HUDEP-2 (cell line): ENCODE data around the gene RNF167.
"Not testable (repeated sequence)": the region's sequence is repeated elsewhere in the genome, so short reads cannot be mapped to it uniquely, and the experiment has no call there.

Source experiments
- DNase-seq, 76 experiments: peaks; one replicate each; lab custom pipeline; 2025; ENCODE audit not compliant: unreplicated experiment in 76 of 76; lab: John Stamatoyannopoulos, UW

RNF167 gene

DNA sequence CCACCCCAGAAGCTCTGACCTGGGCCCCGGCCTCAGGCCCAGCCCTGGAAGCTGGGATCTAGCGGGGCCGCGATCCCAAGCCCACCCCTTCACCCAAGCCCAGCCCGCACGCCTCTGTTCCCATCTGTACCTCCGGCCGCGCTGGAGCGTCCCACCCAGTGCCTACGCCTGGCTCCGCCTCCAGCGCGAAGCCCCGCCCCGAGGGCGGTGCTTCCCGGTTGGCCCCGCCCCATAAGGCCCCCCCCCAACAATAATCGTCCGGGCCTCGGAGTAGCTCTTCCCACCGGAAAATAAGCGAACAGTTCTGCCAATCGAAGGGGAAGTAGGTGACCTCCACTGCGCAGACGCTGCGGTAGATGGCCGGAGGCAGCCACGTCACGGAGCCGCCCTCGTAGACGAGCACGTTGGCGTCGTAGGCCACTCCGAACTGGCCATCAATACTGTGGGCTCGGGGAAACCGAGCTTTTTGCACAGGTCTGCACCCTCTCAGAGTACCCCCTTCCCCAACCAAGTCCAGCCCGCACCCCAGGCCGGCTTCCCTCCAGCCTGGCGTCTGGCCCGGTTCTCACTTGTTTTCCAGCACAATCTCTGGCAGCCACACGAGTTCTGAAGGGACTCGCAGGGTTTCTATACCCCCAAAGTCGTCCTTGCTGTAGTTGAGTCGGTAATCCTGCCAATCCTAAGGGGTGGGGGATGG lies 38.3 kb upstream of the RNF167 start:
- DNase-seq, result no peak

DNA sequence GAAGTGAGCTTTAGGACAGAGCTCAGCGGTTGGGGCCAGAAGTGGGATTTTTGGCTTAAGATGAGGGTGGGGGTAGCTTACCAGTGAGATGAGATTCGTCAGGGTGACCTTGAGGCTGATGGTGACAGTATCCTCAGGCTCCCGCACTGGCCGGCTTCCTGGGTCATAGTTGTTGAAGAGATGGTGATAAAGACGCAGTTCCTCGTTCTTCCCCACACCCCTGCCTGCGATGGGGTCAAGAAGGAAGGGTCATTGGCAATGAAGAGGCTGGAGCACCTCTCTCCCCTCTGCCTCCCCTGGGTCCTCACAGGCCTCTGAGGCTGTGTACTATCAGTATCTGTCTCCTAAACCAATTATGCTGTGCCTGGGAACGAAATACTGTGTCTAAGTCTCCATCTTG lies 37.5 kb upstream of the RNF167 start:
- DNase-seq, result no peak

DNA sequence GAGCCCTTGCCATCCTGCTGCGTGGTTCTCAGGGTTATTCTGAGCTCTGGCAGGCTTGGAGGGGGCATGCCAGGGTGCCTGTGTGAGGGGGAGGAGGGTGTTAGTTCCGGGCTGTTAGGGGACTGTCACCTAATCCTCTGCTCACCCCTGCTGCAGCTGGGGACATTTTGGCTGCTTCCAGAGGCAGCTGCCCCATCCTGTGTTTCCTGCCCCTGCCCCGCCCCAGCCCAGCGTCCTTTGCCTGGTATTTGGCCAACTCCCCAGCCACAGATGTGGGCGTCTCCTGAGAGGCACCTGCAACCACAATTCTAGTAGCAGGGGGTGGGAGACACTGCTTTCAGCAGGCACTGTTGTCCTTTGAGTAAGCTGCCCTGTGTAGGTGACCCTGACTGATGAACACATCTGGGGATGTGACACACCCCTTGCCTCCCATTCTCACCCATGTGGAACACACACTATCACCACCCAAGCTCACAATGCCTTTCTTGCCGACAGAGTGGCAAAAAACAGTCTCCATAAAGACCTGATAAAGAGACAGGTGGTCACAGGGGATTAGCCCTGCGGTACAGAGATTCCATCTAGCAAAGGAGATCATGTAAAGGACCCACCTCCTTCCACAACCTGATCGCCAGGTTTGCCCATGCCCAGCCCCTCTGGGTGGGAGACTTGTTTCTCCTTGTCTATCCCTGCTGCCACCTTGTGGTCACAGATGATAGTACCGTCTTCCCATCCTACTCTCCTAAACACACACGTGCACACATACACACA lies 36.8 kb upstream of the RNF167 start, which contains the start of gene CHRNE:
Gene CHRNE, minus strand, starts transcription at position 48 of the 768 bp plus-strand sequence. Its CDS starts 35 bp downstream, at position 13.
- DNase-seq, result peak in 69 of 76 experiments; percentile 23 to 79 (median 55)

DNA sequence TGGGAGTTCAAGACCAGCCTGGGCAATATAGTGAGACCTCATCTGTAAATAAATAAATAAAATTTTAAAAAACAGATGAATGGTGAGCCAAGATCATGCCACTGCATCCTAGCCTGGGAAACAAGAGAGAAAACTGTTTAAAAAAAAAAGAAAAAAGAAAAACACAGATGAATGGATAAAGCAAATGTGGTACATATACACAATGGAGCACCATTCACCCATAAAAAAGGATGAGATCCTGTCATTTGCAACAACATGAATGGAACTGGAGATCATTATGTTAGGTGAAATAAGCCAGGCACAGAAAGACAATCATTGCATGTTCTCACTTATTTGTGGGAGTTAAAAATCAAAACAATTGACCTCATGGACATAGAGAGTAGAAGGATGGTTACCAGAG lies 33.4 kb upstream of the RNF167 start:
- not testable (repeated sequence) for DNase-seq

DNA sequence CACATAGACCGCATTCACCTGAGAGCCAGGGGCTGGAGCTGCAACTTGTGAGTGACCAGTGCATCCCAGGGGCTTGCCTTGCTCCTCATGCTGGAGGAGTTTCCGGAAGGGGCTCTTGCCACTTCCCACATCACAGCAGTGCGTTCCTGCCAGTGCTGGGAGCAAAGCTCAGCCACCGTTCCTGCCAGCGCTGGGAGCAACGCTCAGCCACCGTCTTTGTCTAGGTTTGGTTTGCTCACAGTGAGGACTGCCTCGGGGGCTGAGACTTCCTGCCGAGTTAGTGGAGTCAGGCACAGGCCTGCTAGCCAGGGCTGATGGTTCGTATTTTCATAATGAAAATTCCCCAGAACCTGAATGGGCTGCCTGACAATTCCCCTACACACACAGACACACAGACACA lies 31.8 kb upstream of the RNF167 start:
- DNase-seq, result no peak

DNA sequence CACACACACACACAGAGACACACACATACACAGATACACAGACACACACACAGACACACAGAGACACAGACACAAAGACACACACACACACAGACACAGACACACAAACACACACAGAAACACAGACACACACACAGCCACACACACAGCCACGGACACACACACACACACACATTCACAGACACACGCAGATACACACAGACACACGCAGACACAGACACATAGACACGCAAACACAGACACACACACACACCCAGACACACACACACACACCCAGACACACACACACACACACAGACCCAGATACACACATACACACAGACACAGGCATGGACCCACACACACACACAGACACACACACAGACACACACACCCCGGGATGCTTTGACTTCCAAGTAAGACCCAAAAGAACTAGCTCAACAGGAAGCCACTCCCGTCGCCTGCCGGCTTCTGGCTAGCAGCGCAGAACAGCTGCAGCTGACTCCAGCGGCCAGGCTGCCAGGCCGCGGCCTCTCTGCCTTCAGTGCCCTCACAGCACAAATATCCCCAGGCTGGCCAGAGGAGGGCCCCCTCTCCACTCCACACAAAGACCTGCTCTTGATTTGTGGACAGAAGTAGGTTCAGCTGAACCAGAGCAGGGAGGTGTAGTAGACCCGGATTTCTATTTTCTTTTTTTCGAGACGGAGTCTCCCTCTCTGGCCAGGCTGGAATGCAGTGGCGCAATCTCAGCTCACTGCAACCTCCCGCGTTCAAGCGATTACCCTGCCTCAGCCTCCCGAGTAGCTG lies 31.2 kb upstream of the RNF167 start:
- DNase-seq, result peak in 71 of 76 experiments; percentile 31 to 89 (median 70)

DNA sequence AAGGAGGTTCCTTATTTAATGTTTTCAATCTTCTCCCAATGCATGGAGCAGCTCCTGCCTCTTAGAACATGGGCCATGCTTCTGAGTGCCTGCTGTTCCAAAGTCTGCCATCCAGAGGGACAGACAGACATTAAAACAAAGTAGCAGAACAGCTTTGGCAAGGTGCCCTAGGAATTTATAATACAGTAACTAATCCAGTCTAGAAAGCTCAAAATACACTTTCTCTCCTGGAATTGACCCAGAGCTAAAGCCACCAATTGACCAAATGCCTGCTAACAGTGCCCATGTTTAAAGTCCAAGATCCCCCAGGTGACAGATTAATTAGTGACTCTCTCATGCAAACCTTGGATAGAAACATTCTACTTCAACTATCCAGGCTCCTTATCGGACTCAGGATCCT lies 26.1 kb upstream of the RNF167 start:
- DNase-seq, result no peak

DNA sequence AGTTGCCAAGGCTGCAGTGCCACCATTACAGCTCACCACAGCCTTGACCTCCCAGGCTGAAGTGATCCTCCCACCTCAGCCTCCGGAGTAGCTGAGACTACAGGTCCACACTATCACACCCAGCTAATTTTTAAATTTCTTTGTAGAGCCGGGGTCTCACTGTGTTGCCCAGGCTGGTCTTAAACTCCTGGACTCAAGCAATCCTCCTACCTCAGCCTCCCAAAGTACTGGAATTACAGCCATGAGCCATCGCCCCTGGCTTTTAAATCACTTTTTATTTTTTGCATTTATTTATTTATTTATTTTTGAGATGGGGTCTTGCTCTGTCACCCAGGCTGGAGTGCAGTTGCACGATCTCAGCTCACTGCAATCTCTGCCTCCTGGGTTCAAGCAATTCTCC lies 25.5 kb upstream of the RNF167 start:
- not testable (repeated sequence) for DNase-seq

DNA sequence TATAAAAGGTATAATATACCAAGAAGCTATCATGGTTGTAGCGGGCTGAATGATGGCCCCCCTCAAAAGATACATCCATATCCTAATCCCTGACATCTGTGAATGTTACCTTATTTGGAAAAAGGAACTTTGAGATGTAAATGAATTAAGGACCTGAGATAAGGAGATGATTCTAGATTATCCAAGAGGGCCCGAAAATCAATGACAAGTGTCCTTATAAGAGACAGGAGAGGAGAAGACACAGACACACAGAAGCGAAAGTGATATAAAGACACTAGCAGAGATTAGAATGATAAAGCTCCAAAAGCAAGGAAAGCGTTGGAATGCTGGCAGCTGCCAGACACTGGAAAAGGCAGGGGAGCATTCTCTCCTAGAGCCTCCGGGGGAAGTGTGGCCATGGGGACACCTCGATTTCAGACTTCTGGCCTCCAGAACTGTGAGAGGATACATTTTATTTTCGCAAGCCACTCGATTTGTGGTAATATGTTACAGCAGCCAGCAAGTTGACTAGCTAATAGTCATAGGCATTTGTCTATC lies 20.5 kb upstream of the RNF167 start:
- DNase-seq, result no peak

DNA sequence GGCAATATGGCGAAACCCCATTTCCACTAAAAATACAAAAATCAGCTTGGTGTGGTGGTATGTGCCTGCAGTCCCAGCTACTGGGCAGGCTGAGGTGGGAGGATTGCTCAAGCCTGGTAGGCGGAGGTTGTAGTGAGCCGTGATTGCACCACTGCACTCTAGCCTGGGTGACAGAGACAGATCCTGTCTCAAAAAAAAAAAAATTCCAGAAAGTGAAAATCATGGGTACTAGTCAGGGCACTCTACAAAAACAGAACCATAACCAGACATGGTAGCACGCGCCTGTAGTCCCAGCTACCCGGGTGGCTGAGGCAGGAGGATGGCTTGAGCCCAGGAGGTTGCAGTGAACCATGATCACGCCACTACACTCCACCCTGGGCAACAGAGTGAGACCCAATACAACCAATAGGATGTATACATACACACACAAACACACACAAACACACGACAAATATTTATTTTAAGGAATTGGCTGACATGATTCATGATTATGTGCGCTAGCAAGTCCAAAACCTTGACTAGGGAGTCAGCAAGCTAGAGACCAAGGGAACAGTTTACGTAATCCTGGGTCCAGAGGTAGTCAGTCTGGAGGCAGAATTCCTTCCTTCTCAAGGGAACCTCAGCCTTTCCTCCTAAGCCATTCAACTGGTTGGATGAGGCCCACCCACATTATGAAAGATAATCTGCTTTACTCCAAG lies 19.6 kb upstream of the RNF167 start:
- no peak for DNase-seq

DNA sequence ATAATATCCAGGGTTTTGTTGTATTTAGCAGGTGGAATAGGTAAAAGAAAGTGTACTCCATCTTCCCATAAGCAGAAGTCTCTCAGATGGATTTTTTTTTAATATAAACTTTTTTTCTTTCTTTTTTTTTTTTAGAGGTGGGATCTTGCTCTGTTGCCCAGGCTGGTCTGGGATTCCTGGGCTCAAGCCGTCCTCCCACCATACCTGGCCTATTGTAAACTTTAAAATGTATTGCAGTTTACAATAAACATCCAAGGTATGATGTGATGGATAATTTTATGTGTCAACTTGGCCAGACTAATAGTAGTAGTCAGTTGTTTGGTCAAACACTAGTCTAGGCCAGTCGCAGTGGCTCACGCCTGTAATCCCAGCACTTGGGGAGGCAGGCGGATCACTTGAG lies 18.7 kb upstream of the RNF167 start:
- no peak for DNase-seq

DNA sequence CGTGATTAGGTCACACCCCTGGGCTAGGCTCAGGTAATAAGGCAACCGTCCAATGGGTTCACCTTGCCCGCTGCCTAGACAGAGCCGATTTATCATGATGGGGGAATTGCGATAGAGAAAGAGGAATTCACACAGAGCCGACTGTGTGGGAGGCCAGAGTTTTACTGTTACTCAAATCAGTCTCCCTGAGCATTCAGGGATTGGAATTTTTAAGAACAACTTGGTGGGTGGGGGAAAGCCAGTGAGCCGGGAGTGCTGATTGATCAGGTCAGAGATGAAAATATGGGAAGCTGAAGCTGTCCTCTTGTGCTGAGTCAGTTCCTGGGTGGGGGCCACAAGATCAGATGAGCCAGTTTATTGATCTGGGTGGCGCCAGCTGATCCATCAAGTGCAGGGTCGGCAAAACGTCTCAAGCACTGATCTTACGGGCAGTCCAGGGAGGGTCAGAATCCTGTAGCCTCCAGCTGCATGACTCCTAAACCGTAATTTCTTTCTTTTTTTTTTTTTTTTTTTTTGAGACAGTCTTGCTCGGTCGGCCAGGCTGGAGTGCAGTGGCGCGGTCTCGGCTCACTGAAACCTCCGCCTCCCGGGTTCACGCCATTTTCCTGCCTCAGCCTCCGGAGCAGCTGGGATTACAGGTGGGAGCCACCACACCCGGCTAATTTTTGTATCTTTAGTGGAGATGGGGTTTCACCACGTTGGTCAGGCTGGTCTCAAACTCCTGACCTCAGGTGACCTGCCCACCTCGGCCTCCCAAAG lies 13.3 kb upstream of the RNF167 start:
- DNase-seq, result not testable (repeated sequence)

DNA sequence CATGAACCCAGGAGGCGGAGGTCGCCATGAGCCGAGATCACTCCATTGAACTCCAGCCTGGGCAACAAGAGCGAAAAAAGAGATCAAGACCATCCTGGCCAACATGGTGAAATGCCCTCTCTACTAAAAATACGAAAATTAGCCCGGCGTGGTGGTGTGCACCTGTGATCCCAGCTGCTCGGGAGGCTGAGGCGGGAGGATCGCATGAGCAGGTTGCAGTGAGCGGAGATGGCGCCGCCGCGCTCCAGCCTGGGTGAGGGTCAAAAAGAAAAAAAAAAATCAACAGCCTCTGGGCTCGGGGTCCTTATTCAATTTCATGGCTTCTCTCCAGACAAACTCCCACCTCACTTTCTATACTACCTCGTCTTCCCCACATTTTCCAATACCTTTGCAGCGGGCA lies 11.2 kb upstream of the RNF167 start:
- no peak for DNase-seq

DNA sequence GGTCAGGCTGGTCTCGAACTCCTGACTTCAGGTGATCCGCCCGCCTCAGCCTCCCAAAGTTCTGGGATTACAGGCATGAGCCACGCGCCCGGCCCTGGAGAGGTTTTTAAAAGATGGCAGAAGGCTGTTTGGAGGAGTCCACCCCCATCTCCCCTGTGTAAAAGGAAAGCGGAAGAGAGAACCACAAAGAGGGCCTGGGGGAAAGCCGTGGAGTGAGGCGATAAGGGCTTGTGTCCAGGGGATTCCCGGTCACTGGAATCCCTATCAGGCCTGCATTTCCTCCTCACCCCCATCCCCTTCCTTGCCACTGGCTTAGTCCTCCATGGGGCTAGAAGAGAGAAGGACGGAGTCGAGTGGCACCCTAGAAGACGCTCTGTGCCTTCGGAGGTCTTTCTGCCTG lies 8.1 kb upstream of the RNF167 start, which contains the start of gene GP1BA:
Gene GP1BA, plus strand, starts transcription at position 315 of the 400 bp plus-strand sequence. CDS start 328 bp downstream, outside the sequence.
- no peak for DNase-seq

DNA sequence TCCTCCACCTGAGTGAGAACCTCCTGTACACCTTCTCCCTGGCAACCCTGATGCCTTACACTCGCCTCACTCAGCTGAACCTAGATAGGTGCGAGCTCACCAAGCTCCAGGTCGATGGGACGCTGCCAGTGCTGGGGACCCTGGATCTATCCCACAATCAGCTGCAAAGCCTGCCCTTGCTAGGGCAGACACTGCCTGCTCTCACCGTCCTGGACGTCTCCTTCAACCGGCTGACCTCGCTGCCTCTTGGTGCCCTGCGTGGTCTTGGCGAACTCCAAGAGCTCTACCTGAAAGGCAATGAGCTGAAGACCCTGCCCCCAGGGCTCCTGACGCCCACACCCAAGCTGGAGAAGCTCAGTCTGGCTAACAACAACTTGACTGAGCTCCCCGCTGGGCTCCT lies 7.3 kb upstream of the RNF167 start:
- no peak for DNase-seq

DNA sequence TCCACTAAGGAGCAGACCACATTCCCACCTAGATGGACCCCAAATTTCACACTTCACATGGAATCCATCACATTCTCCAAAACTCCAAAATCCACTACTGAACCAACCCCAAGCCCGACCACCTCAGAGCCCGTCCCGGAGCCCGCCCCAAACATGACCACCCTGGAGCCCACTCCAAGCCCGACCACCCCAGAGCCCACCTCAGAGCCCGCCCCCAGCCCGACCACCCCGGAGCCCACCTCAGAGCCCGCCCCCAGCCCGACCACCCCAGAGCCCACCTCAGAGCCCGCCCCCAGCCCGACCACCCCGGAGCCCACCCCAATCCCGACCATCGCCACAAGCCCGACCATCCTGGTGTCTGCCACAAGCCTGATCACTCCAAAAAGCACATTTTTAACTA lies 6.4 kb upstream of the RNF167 start:
- no peak for DNase-seq

DNA sequence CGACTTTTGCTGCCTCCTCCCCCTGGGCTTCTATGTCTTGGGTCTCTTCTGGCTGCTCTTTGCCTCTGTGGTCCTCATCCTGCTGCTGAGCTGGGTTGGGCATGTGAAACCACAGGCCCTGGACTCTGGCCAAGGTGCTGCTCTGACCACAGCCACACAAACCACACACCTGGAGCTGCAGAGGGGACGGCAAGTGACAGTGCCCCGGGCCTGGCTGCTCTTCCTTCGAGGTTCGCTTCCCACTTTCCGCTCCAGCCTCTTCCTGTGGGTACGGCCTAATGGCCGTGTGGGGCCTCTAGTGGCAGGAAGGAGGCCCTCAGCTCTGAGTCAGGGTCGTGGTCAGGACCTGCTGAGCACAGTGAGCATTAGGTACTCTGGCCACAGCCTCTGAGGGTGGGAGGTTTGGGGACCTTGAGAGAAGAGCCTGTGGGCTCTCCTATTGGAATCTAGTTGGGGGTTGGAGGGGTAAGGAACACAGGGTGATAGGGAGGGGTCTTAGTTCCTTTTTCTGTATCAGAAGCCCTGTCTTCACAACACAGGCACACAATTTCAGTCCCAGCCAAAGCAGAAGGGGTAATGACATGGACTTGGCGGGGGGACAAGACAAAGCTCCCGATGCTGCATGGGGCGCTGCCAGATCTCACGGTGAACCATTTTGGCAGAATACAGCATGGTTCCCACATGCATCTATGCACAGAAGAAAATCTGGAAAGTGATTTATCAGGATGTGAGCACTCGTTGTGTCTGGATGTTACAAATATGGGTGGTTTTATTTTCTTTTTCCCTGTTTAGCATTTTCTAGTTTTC lies 5.7 kb upstream of the RNF167 start:
- peak in 15 of 76 experiments; percentile 4 to 54 (median 20) for DNase-seq

DNA sequence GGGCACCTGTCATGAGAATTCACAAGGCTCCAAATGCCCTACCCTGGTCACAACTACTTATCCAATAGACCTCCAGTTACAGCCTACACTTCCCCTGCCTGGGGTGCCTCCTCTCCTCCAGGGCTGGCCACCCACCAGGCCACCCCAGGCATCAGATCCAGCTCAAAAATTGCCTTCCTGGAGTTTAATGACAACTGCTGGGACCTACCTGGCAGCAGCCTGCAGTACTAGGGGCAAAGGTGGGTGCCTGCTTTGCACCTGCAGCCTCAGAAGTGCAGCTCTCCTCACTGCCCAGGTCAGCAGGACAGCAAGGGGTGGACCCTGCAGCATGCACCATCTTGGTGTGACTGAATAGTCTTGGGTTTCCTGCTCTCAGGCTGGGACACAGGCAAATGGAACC lies 4.4 kb upstream of the RNF167 start:
- DNase-seq, result no peak

DNA sequence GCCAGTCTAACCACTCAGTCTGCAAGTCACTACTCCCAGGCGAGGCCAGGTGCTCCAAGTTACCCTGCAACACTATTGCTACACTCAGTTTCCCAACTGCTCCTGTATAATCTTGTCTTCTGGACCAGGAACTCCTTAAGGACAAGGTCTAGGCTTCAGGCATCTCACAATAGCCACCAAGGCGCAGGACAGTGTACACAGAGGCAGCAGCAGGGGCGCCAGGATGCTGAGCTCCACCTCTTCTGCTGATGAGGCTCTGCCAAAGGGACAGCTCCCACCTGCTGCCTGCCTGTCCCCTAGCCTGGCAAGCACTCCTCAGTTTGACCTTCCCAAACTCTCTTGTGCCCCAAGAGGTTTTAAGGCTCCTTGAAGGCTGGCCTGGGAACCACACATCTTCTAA lies 3.6 kb upstream of the RNF167 start:
- DNase-seq, result no peak
